NCI-H187 treated with DMSO at 0.1 percent for 48 hours (cell line): ENCODE data around the gene ZNF30.
"Not testable (repeated sequence)": the region's sequence is repeated elsewhere in the genome, so short reads cannot be mapped to it uniquely, and the experiment has no call there.

Experiments used
- DNase-seq: peaks from one replicate; lab custom pipeline; 2025; lab: John Stamatoyannopoulos, UW

ZNF30 gene

DNA sequence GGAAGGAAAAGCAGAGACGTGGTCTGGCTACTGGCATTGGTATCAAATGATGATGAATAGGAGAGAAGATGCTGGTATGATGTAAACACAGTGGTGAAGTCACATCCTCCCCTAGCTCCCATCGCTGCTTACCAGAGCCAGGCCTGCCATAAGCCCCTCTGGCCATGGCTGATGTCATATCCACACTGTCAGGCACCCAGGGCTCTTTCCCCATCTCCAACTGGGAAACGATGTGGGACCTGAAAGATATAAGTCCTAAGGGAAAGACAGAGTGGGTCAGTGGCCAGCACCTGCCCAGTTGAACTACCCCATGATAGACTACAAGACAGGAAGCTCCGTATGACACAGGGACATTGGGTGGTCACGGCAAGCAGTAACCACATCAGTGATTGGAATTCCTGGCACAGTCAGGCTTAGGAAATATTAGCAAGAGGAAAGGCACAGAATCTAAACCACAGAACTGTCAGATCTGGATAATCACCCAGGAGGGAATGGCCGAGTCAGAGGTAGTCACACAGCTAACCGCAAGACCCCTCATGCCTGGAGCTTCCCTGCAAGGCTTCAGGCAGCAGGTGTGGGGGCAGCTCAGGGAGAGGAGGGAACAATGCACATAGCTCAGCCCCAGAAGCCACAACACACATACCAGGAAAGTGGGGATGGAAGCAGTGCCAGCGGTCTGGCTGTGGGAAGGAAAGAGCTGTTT, 33.6 kb downstream of the ZNF30 start:
- no peak for DNase-seq

DNA sequence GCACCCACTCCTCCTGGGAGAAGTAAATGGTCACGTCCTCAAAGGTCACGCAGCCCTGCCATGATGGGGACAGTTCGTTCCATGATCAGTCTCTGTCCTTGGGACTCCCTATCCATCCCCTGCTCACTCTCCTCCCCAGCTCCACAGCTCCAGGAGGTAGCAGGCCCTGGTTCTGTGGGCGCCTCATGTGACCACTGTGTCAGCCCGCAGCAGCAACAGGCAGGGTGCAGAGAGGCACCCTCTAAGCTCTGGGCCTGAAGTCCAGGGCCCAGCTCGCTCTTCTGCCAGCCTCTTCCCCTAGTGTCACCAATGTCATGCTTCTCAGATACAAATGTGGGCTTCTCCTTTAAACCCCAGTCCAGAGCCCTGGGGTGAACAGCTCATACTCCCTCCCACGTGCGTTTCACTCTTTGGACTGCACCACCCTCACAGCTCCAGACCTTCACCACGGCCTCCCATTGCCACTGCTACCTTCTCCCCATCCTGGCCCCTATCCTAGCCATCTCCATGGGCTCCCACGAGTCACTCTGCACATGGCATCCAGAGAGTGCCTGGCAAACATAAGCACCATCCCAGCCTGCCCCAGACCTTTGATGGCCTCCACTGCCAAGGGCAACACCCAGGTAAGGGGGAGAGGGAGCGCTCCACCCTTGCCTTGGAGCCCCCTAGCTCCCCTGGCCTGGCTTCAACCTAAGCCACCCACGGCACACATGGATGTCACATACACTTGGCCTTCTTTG, 34.4 kb downstream of the ZNF30 start:
- DNase-seq, result no peak

DNA sequence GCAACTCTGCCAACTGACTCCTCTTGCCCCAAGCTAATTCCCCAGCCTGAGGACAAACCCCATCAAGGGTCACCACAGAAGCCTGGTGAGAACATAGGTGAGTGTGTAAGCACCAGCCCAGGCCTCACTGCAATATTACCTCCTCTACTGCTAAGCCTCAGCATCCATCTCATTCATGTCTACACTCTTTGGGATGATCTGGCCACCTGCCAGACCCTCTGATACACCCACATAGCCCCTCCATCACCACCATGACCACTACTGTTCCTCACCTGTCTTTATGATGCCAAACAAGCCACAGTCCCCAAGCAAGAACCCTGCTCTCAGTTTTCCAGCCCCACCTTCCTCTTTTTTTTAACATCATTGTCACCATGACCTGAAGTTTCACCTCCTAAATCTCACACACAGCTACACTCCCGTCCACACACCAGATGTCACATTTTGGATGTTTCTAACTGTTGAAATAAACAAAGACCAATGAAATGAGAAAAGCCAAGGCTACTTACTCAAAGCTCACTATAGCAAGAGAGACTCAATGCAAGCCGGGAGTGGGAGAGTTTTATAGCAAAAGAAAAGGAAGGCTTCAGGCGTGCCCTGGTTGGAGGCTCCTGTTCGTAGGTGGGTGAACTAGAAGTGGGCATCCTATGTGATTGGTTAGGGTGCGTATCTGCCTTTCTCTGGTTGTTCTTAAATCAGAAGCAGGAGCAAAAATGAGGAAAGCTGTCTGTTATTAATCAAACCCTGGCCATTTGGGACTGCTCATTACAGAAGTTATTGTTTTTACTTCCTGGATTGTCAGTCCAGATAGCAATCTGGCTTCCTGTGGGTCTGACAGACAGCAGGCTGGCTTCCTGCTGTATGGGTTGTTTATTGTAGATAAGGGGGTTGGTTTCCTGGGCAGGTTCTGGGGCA, 35.3 kb downstream of the ZNF30 start:
- DNase-seq, result no peak

DNA sequence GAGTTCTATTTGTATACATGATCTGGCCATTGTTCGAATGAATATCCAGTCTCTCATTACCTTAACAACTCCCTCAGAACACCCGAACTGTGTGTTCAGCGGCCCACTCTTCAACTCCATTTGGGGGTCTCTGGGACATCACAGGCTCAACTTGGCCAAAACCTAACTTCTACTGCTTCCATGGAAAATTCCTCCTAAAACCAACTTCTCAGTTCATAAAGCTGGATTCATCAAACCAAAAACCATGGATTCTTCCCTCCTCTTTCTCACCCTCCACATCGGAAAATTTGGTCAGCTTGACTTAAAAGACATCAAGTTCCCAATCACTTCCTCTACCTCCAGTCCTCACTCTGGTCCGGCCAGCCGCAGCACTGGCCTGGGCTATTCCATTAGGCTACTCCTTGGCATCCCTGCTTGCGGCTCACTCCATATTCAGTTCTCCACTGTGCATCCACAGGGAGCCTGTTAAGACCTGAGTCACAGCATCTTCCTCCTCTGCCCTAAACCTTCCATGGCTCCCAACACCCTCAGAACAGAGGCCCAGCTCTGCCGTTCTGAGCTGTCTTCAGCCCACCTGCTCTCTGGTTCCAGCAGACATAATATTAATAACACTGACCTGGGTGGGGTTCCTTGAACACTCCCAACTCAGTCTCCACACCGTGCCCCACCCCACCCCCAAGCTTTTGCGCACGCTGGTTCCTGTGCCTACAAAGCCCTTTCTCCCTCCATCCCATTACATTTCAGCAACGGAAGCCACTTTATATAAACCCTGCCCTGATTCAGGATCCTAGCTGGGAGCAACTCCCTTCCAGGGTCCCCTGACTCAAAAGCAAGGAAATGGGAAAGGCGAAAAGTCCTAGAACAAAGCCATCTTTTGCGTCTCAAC, 36.2 kb downstream of the ZNF30 start:
- no peak for DNase-seq

DNA sequence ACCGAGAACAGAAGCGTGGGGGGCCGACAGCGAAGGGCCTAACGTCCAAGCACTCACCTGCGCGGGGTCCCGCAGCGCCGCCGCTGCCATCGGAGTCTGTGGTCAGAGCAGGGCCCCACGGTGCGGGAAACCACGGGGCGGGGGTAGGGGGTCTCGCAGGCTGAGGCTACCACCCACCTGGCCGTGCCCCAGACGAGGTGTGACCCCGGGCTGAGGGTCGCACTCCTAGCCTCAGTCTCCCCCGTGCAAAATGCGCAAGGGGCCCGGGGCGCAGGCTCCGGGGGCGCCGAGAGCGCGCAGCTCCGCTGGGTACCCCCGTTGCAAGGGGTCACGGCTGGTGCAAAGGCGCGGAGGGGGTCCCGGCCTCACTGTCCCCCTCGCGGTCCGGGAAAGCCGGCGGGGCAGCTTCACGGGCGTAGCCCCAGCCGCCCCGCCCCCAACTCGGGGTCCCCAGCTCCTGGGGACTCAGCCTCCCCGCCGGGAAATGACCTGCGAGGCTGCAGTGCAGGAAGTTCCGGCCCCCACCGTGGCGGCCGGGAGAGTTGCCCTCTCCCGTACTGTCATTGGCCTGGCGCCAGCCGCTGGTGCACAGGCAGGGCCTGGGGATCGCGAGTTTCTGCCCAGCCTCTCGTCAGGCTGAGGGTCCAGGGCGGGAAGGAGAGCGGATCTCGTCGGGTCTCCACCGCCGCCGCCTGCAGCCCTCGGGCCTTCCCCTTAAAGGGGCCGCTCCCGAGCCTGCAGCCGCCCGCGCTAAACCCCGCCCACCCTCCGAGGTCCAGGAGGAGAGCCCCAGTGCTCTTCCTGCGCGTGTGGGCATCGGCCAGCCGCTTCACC, 37.1 kb downstream of the ZNF30 start, which contains the start of gene ZNF792:
Gene ZNF792, minus strand, starts transcription at position 657 of the 834 bp plus-strand sequence. Its CDS starts 567 bp downstream, at position 90.
- no peak for DNase-seq

DNA sequence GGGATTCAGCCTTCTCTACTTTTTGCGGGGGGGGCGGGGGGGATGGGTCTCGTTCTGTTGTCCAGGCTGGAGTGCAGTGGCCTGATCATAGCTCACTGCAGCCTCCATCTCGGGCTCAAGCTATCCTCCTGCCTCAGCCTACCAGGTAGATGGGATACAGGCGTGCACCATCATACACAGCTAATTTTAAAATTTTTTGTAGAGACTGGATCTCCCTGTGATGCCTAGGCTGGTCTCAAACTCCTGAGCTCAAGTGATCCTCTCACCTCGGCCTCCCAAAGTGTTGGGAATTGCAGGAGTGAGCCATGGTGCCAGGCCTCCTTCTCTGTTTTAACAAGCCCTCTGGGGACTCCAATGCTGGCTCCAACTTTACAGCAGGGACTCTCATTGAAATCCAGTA, 37.9 kb downstream of the ZNF30 start:
- no peak for DNase-seq

DNA sequence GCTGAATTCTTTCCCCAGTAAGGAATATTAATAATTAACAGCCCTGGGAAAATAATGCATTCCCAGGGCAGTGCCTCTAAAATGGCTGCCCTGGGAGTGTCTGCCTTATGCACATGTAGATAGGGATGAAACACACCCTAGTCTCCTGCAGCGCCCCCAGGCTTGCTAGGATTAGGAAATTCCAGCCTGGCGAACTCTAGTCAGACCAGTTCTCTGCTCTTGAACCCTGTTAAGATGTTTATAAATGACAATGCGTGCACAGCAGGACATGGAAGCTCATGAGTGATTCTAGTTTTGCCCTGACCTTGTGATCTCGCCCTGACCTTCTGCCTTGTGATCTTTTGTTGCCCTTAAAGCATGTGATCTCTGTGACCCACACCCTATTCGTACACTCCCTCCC, 38.8 kb downstream of the ZNF30 start:
- not testable (repeated sequence) for DNase-seq

DNA sequence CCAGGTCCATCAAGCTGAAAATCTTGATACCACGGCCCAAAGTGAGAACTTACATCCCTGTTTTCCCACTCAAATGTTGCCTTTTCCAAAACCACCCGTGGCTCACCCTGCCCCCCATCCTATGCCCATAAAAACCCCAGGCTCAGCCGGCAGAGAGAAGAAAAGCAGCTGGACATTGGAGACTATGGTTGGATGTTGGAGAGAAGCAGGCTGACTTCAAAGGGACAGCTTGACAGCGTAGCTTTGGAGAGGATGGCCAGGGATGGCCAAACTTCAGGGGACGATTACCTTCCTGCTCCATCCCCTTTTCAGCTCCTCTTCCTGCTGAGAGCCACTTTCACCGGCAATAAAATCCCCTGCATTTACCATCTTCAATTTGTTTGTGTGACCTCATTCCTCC, 40.8 kb downstream of the ZNF30 start:
- DNase-seq, result no peak

DNA sequence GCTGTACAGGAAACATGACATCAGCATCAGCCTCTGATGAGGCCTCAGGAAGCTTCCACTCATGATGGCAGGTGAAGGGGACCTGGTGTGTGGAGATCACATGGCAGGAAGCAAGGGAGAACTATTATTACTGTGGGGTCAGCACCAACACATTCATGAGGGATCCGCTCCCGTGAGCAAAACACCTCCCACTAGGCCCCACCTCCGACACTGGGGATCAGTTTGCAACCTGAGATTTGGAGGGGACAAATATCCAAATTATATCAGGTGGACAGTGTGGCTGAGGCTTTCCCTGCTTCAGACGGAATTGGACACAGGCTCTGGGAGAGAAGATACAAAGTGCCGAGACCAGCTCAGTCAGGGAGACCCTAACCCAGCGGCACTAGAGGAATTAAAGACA, 43.0 kb downstream of the ZNF30 start:
- no peak for DNase-seq

DNA sequence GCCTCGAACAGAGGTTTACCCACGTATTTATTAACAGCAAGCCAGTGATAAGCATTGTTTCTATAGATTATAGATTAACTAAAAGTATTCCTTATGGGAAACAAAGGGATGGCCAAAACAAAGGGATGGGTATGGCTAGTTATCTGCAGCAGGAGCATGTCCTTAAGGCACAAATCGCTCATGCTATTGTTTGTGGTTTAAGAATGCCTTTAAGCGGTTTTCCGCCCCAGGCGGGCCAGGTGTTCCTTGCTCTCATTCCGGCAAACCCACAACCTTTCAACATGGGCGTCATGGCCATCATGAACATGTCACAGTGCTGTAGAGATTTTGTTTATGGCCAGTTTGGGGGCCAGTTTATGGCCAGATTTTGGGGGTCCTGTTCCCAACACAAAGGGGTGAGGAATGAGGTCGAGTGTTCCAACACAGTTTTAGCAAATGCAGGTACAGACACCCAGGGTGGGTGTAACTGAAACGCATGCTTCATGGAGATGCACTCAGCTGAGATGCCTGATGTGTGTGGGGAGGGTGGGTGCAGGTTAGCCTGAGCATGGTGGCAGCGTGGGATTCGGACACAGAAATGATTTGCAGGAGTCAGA, 43.6 kb downstream of the ZNF30 start:
- DNase-seq, result not testable (repeated sequence)

DNA sequence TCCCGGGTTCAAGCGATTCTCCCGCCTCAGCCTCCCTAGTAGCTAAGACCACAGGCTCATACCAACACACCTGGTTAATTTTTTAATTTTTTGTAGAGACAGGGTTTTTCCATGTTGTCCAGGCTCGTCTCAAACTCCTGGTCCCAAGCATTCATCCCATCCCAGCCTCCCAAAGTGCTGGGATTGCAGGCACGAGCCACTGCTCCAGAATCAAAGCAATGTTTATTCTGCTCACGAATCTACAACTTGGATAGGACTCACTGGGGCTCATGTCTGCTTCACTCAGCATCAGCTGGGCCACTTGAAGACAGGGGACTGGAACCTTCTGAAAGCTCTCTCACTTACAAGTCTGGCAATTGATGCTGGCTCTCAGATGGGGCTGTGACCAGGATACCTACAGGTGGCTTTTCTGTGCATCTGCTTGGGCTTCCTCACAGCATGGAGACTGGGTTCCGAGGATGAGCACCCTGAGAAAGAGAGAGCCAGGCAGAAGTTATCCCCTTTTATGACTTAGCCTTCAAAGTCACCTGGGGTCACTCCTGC, 45.5 kb downstream of the ZNF30 start:
- DNase-seq, result no peak

DNA sequence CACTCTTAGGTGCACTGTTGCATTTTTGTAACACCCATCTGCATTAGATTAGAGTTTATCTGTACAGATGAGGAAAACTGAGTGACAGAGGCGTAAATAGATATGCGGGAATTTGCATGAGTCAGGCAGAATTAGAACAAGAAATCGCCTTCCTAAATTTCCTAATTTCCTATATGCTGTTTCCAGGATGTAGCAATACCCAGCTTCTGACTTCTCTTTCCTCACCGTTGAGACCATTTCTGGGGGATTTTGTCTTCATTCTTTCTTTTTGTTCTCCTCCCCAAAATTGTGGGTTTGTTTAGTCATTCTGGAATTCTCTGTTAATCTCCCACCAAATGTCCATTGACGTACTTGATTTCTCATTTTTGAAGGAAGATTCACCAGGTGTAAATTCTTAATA, 47.9 kb downstream of the ZNF30 start:
- no peak for DNase-seq

DNA sequence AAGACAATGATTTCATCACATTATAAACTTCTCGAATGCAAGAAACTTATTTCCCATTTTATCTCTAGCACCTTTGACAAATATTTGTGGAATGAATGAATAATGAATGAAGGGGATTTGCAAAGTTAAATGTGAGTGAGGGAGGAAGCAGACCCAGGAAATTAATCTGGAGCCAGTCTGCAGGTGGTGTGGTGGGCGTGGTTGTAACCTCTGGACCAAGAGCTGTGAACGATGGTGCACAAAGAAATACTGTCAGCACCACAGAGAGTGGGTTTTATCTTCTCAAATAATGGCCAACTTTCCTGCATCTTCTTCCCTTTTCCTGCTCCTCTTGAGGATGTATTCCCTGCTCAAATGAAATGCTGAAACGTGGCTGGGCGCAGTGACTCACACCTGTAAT, 48.4 kb downstream of the ZNF30 start:
- no peak for DNase-seq

DNA sequence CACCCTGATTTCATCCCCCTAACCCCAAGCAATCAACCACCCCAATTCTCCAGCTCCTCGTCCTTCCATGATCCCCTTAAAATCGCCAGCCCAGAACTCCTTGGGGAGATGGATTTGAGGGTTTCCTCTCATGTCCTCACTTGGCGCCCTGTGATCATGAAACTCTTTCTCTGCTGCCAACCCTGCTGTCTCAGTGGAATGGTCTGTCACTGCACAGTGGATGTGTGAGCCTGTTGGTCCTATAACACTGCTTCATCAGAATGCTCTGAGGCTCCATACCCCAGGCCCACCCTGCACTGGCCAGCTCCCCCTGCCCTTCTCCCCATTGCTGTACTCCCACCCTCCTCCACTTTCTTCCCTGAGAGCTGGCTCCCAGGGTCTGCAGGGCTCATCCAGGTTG, 49.9 kb downstream of the ZNF30 start:
- DNase-seq, result no peak

DNA sequence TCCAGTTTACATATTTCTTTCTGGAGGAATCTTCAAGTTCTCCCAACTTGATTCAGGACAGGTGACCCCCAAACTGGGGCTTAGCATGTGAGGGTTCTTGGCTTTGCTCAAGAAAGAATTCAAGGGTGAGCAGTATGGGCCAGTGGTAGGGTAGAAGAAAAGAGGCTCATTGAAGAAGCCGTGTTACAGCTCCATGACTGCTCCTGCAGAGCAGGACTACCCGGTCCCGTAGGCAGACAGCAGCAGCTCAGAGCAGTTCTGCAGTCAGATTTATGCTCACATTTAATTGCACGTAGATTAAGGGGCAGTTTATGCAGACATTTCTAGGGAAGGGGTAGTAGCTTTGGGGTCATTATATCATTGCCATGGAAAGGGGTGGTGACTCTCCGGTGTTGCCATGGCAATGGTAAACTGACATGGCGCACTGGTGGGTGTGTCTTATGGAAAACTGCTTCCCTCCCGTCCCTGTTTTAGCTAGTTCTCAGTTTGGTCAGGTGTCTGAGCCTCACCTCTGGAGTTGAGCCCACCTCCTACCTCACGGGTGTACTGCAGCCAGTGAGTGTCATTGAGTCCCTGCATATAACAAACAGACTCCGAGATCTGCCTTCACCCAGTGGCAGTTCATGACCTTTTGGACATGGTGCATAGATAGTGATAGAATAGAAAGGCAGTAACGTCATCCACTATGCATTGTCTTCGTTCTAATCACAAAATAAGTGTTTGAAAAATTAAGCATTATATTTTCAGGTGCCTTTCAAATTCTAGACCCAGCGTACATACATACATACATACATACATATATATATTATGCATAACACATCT, 53.3 kb downstream of the ZNF30 start:
- DNase-seq, result no peak

DNA sequence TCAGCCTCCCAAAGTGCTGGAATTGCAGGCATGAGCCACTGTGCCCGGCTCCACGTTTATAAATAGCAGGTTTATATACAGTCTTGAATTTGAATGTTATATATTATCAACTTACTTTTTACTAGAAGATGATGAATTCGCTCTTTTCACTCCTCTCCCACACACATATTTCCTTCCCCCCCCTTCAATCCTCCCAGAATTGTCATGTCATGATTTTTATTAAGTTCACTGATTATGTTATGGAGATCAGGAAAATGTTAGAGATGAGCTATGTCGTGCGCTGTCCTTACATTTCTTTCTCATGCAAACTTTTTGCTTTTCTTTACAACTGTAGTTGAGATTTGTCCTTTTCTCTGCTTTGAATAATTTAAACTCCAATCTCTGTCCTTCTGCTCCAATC, 55.6 kb downstream of the ZNF30 start:
- DNase-seq, result no peak

DNA sequence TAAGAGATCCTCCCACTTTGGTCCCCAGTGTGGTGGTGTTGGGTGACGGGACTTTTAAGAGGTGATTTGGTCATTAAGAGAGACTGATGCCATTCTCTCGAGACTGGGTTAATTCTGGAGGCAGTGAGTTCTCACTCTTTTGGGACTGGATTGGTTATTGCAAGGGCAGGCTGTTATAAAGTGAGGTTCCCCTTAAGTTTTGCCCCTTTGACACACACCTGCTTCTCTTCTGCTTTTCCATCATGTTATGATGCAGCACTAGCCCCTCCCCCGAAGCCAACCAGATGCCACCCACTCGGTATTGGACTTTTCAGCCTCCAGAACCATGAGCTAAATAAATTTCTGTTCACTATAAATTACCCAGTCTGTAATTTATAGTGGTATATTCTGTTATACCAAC, 57.1 kb downstream of the ZNF30 start:
- no peak for DNase-seq

DNA sequence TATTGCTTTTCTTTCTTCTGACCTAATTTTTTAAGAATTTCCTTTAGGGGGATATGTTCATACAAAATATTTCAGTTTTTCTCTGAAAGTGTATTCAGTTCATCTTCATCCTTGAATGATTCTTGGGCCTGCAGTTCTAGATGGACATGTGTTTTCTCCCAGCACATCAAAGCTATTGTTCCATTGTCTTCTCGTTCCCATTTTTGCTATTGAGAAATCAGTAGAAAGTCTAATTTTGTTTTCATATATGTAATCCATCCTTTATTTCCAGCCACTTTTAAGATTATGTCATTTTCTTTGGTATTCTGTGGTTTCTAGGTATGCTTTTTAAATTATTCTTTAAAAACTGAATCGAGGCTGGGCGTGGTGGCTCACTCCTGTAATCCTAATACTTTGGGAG, 57.6 kb downstream of the ZNF30 start:
- no peak for DNase-seq
